SK-N-SH (cell line): Measurements from ENCODE around the gene REC114. TPM values are rescaled to one million over a fixed set of nuclear protein-coding genes. Genes with fewer than 3 reads are reported as not detected.

Experiments used
- CTCF ChIA-PET: fragments of 300-600, 350-600 bp; formaldehyde crosslinking; extraction: SDS; loops from one replicate; lab custom pipeline; 2021; lab: Yijun Ruan, JAX
- POLR2A ChIA-PET: fragments of 350-600 bp; sonication (Branson Sonifier 250); formaldehyde crosslinking; extraction: SDS; loops from one replicate; lab custom pipeline; 2020; ENCODE audit warnings: antibody characterized with exemption, inconsistent platforms; lab: Yijun Ruan, JAX
- DNase-seq: peaks from one replicate; pipeline ENCODE4 v3.0.0; 2012
- H2AFZ ChIP-seq: fragments of 200-600 bp; sonication (generic); 2 replicates; pipeline ENCODE4 v1.8.1; 2016; ENCODE audit warnings: antibody characterized with exemption, mild to moderate bottlenecking, low read depth
- H3F3A ChIP-seq: fragments of 200-600 bp; sonication (generic); replicated peaks from 2 replicates; pipeline ENCODE3; 2016; ENCODE audit warnings: antibody characterized with exemption, mild to moderate bottlenecking; ENCODE audit not compliant: insufficient read depth
- H3K27ac ChIP-seq, 2 experiments: fragments of 200-500 bp in 1 of 2; fragments of 200-600 bp in 1 of 2; sonication (Bioruptor generic) in 1 of 2; sonication (generic), shearing (Covaris generic) in 1 of 2; 2 replicates each; pipeline versions ENCODE4 v1.5.1 to v1.6.1; 2014 to 2016; ENCODE audit warnings: low read depth in 2 of 2, inconsistent platforms in 1 of 2, low read length in 1 of 2, mild to moderate bottlenecking in 1 of 2, mixed read lengths in 1 of 2
- H3K27me3 ChIP-seq: fragments of 200-600 bp; sonication (generic), shearing (Covaris generic); 2 replicates; pipeline ENCODE4 v1.6.1; 2016; ENCODE audit warnings: mixed run types; ENCODE audit not compliant: insufficient read depth
- H3K36me3 ChIP-seq, 2 experiments: fragments of 200-500 bp in 1 of 2; fragments of 200-600 bp in 1 of 2; sonication (Bioruptor generic) in 1 of 2; sonication (generic) in 1 of 2; replicated peaks in 1 of 2; 2 replicates each; pipeline versions ENCODE3 to v1.5.1; 2014 to 2016; ENCODE audit warnings: low read length in 1 of 2, mild to moderate bottlenecking in 1 of 2; ENCODE audit not compliant: insufficient read depth in 2 of 2, control insufficient read depth in 1 of 2
- H3K4me1 ChIP-seq, 2 experiments: fragments of 200-500 bp in 1 of 2; fragments of 200-600 bp in 1 of 2; sonication (Bioruptor generic) in 1 of 2; sonication (generic), shearing (Covaris generic) in 1 of 2; 2 replicates each; pipeline versions ENCODE4 v1.5.1 to v1.6.1; 2014 to 2016; ENCODE audit warnings: low read depth in 1 of 2, low read length in 1 of 2, mixed run types in 1 of 2; ENCODE audit not compliant: insufficient read depth in 2 of 2, control insufficient read depth in 1 of 2
- H3K4me2 ChIP-seq: fragments of 200-600 bp; sonication (generic), shearing (Covaris generic); 2 replicates; pipeline ENCODE4 v1.6.1; 2017; ENCODE audit warnings: mixed run types
- H3K4me3 ChIP-seq, 2 experiments: fragments of 200-500 bp in 1 of 2; fragments of 200-600 bp in 1 of 2; sonication (Bioruptor generic) in 1 of 2; sonication (generic), shearing (Covaris generic) in 1 of 2; 2 replicates each; pipeline versions ENCODE4 v1.5.1 to v1.8.1; 2014 to 2016; ENCODE audit warnings: low read depth in 2 of 2, inconsistent platforms in 1 of 2, low read length in 1 of 2, mild to moderate bottlenecking in 1 of 2, mixed read lengths in 1 of 2, moderate library complexity in 1 of 2
- H3K79me2 ChIP-seq: fragments of 200-600 bp; sonication (generic); 2 replicates; pipeline ENCODE4 v1.8.1; 2017; ENCODE audit warnings: mild to moderate bottlenecking; ENCODE audit not compliant: insufficient read depth
- H3K9ac ChIP-seq: fragments of 200-600 bp; sonication (generic); 2 replicates; pipeline ENCODE4 v1.6.1; 2017; ENCODE audit warnings: mixed run types
- H3K9me2 ChIP-seq: fragments of 200-600 bp; sonication (generic); 2 replicates; pipeline ENCODE4 v1.6.1; 2017; ENCODE audit warnings: mixed run types
- H3K9me3 ChIP-seq: fragments of 200-600 bp; sonication (generic); 2 replicates; pipeline ENCODE4 v1.6.1; 2017; ENCODE audit warnings: mixed run types, mild to moderate bottlenecking, moderate library complexity
- H4K20me1 ChIP-seq: fragments of 200-600 bp; sonication (generic); 2 replicates; pipeline ENCODE4 v1.6.1; 2017; ENCODE audit warnings: mild to moderate bottlenecking, mixed run types; ENCODE audit not compliant: insufficient read depth
- CHD2 ChIP-seq: fragments of 150-350 bp; IDR thresholded peaks from 2 replicates; pipeline ENCODE4 v1.6.1; 2018; ENCODE audit warnings: low read length; ENCODE audit not compliant: partially characterized antibody
- EP300 ChIP-seq, 2 experiments: IDR thresholded peaks; 2 replicates each; pipeline versions ENCODE4 v1.4.0 to v1.6.1; 2012; ENCODE audit warnings: borderline replicate concordance in 1 of 2, low read depth in 1 of 2, low read length in 1 of 2
- FOSL2 ChIP-seq: IDR thresholded peaks from 2 replicates; pipeline ENCODE4 v1.4.0; 2012; ENCODE audit warnings: low read depth, mild to moderate bottlenecking, moderate library complexity, borderline replicate concordance
- GABPA ChIP-seq: IDR thresholded peaks from 2 replicates; pipeline ENCODE4 v1.4.0; 2012; ENCODE audit warnings: low read depth, mild to moderate bottlenecking
- MEF2A ChIP-seq: IDR thresholded peaks from 2 replicates; pipeline ENCODE4 v1.4.0; 2012; ENCODE audit warnings: low read depth, borderline replicate concordance
- MXI1 ChIP-seq: IDR thresholded peaks from 2 replicates; pipeline ENCODE4 v1.6.1; 2012; ENCODE audit warnings: mild to moderate bottlenecking, low read depth, low read length, improper control_type of control experiment
- POLR2AphosphoS5 ChIP-seq: IDR thresholded peaks from 2 replicates; pipeline ENCODE4 v1.6.1; 2012; ENCODE audit warnings: low read depth, low read length
- RAD21 ChIP-seq: IDR thresholded peaks from 2 replicates; pipeline ENCODE4 v1.6.1; 2012; ENCODE audit warnings: mild to moderate bottlenecking, low read length
- RXRA ChIP-seq: IDR thresholded peaks from 2 replicates; pipeline ENCODE4 v1.4.0; 2012; ENCODE audit warnings: low read depth, mild to moderate bottlenecking, borderline replicate concordance
- SIN3A ChIP-seq: IDR thresholded peaks from 2 replicates; pipeline ENCODE4 v1.6.1; 2012; ENCODE audit warnings: low read depth, mild to moderate bottlenecking, low read length, moderate library complexity, borderline replicate concordance
- TAF1 ChIP-seq: IDR thresholded peaks from 2 replicates; pipeline ENCODE4 v1.6.1; 2012; ENCODE audit warnings: low read depth, mild to moderate bottlenecking, low read length, moderate library complexity, borderline replicate concordance
- TEAD4 ChIP-seq: IDR thresholded peaks from 2 replicates; pipeline ENCODE4 v1.4.0; 2012; ENCODE audit warnings: mild to moderate bottlenecking, borderline replicate concordance; ENCODE audit not compliant: insufficient read depth
- YY1 ChIP-seq: IDR thresholded peaks from 2 replicates; pipeline ENCODE4 v1.4.0; 2012; ENCODE audit warnings: low read depth, mild to moderate bottlenecking
- WGBS: methylation state at CpG from one replicate; pipeline ENCODE4 v1.1.6; 2017; ENCODE audit warnings: low lambda C conversion rate; 5-methylcytosine and 5-hydroxymethylcytosine counted together
- polyA plus RNA-seq, 3 experiments: library from polyadenylated mRNA; depleted of rRNA; stranded (reverse); fragments of >200 nt; gene quantifications; 2 replicates each; pipeline ENCODE4 v1.2.3, GENCODE V29; 2012
- TF ChIP-seq, protein P1 (sequence below): fragments of 150-350 bp; IDR thresholded peaks from 2 replicates; pipeline ENCODE4 v1.6.1; 2017; ENCODE audit warnings: antibody characterized with exemption, low read length, low read depth, borderline replicate concordance
- TF ChIP-seq, protein P2 (sequence below): IDR thresholded peaks from 2 replicates; pipeline ENCODE4 v1.4.0; 2012; ENCODE audit warnings: low read depth, borderline replicate concordance
- TF ChIP-seq, protein P3 (sequence below): fragments of 200-600 bp; sonication (generic); IDR thresholded peaks from 2 replicates; pipeline ENCODE4 v1.6.1; 2017; ENCODE audit warnings: antibody characterized with exemption, mild to moderate bottlenecking, moderate library complexity
- TF ChIP-seq, protein P4 (sequence below): IDR thresholded peaks from 2 replicates; pipeline ENCODE4 v1.4.0; 2012; ENCODE audit warnings: low read depth, borderline replicate concordance

The REC114 gene
- polyA plus RNA-seq, 1 of the 3 experiments (the other 2 are of a cell fraction), result not detected

DNA sequence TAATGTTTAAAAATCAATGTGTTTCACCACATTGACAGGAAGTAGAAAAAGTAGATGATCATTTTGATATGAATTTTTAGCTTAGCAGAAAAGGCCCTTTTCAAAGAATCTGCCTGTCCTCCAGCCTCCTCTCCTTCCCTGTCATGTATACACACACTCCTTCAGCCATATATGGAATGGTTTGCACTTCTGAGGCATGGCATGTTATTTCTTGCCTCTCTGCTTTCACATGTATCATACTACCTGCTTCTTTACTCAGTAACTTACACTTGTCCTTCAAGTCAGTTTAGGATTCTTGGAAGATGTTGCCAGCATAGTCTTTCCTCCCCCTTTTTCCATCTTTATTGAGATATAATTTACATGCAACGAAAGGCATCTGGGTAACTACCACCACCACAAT, 79.0 kb downstream of the REC114 start:
- POLR2A ChIA-PET, result no interaction called here
- CTCF ChIA-PET, result interaction anchor here (1.2 kb wide), 1 partner anchor 182 kb away, joined by 3 read pairs; no protein-coding TSS in a partner anchor
- TF ChIP-seq MEF2A (no peak), EP300 (IDR thresholded peaks at IDR 0.05; ENCODE audit: borderline replicate concordance in 1 of 2, low read depth in 1 of 2, low read length in 1 of 2) (no peak), CHD2 (no peak)
- TF ChIP-seq, protein P1, sequence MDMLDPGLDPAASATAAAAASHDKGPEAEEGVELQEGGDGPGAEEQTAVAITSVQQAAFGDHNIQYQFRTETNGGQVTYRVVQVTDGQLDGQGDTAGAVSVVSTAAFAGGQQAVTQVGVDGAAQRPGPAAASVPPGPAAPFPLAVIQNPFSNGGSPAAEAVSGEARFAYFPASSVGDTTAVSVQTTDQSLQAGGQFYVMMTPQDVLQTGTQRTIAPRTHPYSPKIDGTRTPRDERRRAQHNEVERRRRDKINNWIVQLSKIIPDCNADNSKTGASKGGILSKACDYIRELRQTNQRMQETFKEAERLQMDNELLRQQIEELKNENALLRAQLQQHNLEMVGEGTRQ, result no peak
- TF ChIP-seq, protein P2, sequence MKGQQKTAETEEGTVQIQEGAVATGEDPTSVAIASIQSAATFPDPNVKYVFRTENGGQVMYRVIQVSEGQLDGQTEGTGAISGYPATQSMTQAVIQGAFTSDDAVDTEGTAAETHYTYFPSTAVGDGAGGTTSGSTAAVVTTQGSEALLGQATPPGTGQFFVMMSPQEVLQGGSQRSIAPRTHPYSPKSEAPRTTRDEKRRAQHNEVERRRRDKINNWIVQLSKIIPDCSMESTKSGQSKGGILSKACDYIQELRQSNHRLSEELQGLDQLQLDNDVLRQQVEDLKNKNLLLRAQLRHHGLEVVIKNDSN, result no peak
- TF ChIP-seq, protein P3, sequence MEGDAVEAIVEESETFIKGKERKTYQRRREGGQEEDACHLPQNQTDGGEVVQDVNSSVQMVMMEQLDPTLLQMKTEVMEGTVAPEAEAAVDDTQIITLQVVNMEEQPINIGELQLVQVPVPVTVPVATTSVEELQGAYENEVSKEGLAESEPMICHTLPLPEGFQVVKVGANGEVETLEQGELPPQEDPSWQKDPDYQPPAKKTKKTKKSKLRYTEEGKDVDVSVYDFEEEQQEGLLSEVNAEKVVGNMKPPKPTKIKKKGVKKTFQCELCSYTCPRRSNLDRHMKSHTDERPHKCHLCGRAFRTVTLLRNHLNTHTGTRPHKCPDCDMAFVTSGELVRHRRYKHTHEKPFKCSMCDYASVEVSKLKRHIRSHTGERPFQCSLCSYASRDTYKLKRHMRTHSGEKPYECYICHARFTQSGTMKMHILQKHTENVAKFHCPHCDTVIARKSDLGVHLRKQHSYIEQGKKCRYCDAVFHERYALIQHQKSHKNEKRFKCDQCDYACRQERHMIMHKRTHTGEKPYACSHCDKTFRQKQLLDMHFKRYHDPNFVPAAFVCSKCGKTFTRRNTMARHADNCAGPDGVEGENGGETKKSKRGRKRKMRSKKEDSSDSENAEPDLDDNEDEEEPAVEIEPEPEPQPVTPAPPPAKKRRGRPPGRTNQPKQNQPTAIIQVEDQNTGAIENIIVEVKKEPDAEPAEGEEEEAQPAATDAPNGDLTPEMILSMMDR, result no peak
- TF ChIP-seq, protein P4, sequence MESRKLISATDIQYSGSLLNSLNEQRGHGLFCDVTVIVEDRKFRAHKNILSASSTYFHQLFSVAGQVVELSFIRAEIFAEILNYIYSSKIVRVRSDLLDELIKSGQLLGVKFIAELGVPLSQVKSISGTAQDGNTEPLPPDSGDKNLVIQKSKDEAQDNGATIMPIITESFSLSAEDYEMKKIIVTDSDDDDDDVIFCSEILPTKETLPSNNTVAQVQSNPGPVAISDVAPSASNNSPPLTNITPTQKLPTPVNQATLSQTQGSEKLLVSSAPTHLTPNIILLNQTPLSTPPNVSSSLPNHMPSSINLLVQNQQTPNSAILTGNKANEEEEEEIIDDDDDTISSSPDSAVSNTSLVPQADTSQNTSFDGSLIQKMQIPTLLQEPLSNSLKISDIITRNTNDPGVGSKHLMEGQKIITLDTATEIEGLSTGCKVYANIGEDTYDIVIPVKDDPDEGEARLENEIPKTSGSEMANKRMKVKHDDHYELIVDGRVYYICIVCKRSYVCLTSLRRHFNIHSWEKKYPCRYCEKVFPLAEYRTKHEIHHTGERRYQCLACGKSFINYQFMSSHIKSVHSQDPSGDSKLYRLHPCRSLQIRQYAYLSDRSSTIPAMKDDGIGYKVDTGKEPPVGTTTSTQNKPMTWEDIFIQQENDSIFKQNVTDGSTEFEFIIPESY, result no peak
- H3K27me3 ChIP-seq, result no peaks in the 10 kb centered on the region
- H3K4me1 ChIP-seq, result peaks cover 0 to 5% of the 10 kb centered on the region in 2 experiments; a peak in 1 of 4 replicates
- no peaks in the 10 kb centered on the region for H3F3A ChIP-seq
- no peaks in the 10 kb centered on the region for H3K9me3 ChIP-seq
- no peaks in the 10 kb centered on the region for H3K79me2 ChIP-seq
- H2AFZ ChIP-seq, result no peak overlapping the region
- no peaks in the 10 kb centered on the region for H4K20me1 ChIP-seq
- H3K9ac ChIP-seq, result no peak overlapping the region
- no peak overlapping the region for H3K4me3 ChIP-seq
- H3K9me2 ChIP-seq, result no peaks in the 10 kb centered on the region
- H3K4me2 ChIP-seq, result no peak overlapping the region
- WGBS, result 15% methylated on average over 1 of the region's 1 CpG
- H3K36me3 ChIP-seq, result no peaks in the 10 kb centered on the region
- no peak for DNase-seq
- H3K27ac ChIP-seq, result no peak overlapping the region

DNA sequence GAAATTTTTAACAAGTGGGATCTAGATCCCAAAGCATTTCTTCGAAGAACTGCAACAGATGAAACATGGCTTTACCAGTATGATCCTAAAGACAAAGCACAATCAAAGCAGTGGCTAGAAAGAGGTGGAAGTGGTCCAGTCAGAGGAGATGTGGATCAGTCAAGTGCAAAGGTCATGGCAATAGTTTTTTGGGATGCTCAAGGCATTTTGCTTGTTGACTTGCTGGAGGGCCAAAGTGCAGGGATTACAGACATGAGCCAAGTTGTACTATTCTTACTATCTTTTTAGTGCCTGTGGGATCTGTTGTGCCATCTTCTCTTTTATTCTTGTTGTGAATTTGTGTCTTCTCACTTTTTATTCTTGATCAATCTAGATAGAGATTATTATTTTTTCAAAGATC, 82.0 kb downstream of the REC114 start:
- H3K27ac ChIP-seq, result no peak overlapping the region
- DNase-seq, result no peak
- H3K4me3 ChIP-seq, result no peak overlapping the region
- H3K9me2 ChIP-seq, result no peaks in the 10 kb centered on the region
- no peaks in the 10 kb centered on the region for H3F3A ChIP-seq
- no peaks in the 10 kb centered on the region for H3K4me1 ChIP-seq
- no peaks in the 10 kb centered on the region for H3K36me3 ChIP-seq
- H4K20me1 ChIP-seq, result no peaks in the 10 kb centered on the region
- H3K27me3 ChIP-seq, result no peaks in the 10 kb centered on the region
- H2AFZ ChIP-seq, result no peak overlapping the region
- H3K9me3 ChIP-seq, result no peaks in the 10 kb centered on the region
- H3K79me2 ChIP-seq, result no peaks in the 10 kb centered on the region
- POLR2A ChIA-PET, result no interaction called here
- TF ChIP-seq POLR2AphosphoS5 (no peak), RAD21 (no peak), FOSL2 (no peak), TAF1 (no peak), MXI1 (no peak), YY1 (no peak), GABPA (no peak), CHD2 (no peak), TEAD4 (no peak), RXRA (no peak), SIN3A (no peak)
- TF ChIP-seq, protein P4, result no peak
- CTCF ChIA-PET, result interaction anchor here (1.5 to 1.7 kb wide), 2 partner anchors 8 to 21 kb away, joined by 3 read pairs; no protein-coding TSS in a partner anchor
- no peak overlapping the region for H3K9ac ChIP-seq
- H3K4me2 ChIP-seq, result no peak overlapping the region
- WGBS, result 38% methylated on average over 1 of the region's 1 CpG
